GM10266 (cell line): ENCODE data around the gene PTPRZ1.

ENCODE experiments used
- DNase-seq: peaks from one replicate; pipeline ENCODE4 v3.0.0; 2012; ENCODE audit errors: extremely low spot score
- CTCF ChIP-seq: IDR thresholded peaks from 2 replicates; pipeline ENCODE4 v1.5.1; 2012; ENCODE audit warnings: mild to moderate bottlenecking, low read depth; ENCODE audit not compliant: control insufficient read depth, insufficient read depth; ENCODE audit errors: missing control alignments

Gene PTPRZ1

GRCh38 chr7:121847041-121847440, 25.9 kb upstream of the PTPRZ1 start:
- DNase-seq, result no peak
- TF ChIP-seq CTCF, result no peak

DNA sequence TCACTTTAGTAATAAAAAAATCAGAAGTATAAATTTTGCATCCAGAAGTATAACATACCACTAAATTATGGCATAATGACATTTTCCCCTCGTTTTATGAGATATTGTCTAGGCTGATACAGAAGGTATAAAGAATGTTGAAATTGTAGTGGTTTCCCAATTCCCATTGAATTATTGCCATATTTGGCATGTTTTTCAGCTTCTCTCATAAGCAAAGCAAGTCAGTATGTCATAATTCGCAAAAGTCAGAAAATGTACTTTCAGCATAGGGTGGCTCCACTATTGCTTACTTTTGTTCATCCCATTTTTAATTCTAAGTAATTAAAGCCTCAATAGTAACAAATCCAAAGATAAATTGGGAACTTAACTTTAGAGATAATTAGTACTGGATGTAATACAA, 19.7 kb upstream of the PTPRZ1 start:
- no peak for DNase-seq
- no peak for TF ChIP-seq CTCF

DNA sequence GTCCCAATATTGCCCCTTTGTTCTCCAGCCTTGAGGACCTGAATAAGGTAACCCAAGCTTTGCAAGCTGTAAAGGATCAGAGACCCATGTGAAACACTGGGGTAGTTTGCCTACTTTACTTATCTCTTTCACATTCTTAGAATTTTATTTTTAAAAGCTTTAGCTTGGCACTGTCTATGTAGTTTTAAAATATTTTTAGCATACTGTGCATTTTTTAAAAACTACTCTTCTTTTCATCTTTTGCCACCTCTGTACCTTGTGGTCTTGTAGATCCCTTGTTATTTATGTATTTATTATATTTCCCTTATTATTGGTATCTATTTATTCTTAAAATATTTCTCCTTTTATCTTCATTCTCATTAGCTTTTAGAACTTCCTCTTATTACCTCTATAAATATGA, 12.0 kb upstream of the PTPRZ1 start:
- no peak for TF ChIP-seq CTCF
- no peak for DNase-seq

GRCh38 chr7:121862591-121862990, 10.4 kb upstream of the PTPRZ1 start:
- DNase-seq, result no peak
- no peak for TF ChIP-seq CTCF

DNA sequence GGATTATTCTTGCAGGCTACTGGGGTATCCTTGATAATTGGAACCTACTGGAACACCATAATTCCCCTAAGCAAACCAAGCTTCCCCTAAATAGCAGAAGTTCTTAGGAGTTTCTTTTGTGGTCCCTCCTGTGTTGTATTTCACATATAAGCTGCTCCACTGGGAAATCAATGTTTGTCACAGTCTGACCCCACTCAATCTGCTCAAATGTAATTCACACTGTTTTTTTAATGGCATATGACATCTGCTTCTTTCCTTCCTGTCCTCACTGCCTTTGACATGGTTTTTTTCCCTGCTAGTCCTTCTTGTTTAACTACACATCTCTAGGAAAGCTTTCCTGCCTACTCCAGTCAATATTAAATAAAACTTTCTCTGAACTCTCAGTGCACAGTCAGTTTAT, 1.8 kb upstream of the PTPRZ1 start:
- TF ChIP-seq CTCF, result no peak
- no peak for DNase-seq

GRCh38 chr7:121873289-121874194, 581 bp downstream of the PTPRZ1 start:
- TF ChIP-seq CTCF, result no peak
- peak; percentile 19 for DNase-seq

GRCh38 chr7:121874298-121874697, 1.3 kb downstream of the PTPRZ1 start:
- no peak for TF ChIP-seq CTCF
- DNase-seq, result no peak
